ENCODE measurements around the gene SLC18A2.
"Not testable (repeated sequence)": the region's sequence is repeated elsewhere in the genome, so short reads cannot be mapped to it uniquely, and the experiment has no call there.

Gene SLC18A2

DNA sequence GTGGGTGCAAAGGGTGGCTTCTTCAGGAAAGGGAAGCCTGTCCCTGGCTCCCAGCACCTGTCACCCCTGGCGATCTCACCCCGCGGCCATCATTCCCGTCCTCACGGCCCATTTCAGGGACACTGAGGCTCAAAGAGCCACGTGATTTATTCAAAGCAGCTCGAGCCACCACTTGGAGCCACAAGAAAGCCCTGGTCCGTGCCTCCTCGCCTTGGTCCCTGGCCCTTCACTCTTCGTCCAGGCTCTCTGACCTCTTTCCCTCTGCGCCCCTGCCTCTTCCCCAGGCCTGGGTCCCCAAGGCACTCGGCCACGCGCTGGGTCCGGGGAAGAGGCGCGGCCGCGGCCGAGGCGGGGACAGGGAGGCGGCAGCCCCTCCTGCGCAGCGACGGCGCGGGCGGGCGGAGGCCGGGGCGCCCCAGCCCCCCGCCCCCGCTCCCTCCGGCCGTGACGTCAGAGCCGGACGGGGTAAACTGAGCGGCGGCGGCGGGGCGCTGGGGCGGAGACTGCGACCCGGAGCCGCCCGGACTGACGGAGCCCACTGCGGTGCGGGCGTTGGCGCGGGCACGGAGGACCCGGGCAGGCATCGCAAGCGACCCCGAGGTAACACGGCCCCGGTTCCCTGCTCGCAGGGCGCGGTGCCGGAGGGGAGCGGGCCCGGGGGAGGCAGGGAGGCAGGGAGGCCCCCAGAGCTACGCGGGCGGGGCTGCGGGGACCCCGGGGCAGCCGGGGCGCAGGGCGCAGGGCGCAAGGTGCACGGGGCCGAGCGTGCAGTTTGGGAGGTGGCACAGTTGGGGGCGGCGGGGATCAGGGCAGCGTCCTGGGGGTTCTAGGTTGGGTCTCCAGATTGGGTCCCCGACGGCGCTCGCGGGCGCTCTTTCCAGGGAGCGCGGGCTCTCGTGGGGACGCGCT, at the start of gene SLC18A2:
Gene SLC18A2, plus strand, starts transcription at position 494 of the 909 bp plus-strand sequence. CDS start 580 bp downstream, outside the sequence.
- DNase-seq, result no peak

DNA sequence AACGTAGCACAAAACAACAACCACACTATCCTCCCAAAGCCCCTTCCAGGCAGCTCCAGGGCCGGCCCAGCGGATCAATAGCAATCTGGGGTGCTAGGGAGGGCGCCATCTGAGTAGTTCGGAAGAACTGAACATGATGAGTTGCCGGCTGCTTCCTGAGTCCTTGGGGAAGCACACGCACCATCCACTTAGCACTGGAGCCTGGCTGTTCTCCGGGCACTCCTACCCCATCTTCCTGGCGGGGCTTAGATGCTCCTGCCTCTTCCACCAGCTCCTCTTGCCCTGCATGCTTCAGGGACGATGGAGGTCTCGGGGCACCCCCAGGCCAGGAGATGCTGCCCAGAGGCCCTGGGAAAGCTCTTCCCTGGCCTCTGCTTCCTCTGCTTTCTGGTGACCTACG, 43.7 kb upstream of the SLC18A2 start, which contains the start of gene KCNK18:
Gene KCNK18, plus strand, starts transcription at position 301 of the 400 bp plus-strand sequence. Its CDS starts 0 bp downstream, at position 301.
- no peak for DNase-seq

DNA sequence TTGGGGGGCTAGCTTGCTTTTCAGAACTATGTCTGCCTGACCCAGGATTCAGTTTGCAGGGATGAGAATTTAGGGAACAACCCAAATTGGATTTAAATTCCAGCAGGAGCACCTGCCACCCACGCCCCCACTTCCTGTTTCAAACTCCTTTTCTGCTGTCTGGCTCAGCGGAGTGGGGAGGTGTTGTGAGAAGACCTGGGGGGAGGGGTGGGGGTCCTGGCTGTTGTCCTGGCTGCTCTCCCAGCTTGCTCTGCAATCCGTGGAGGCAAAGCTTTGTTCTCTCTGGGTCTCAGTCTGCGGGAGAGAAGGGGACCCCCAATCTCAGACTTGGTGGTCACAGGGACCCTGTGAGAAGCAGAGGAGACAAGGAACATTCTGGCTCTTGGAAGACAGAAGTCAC, 42.8 kb upstream of the SLC18A2 start:
- DNase-seq, result no peak

DNA sequence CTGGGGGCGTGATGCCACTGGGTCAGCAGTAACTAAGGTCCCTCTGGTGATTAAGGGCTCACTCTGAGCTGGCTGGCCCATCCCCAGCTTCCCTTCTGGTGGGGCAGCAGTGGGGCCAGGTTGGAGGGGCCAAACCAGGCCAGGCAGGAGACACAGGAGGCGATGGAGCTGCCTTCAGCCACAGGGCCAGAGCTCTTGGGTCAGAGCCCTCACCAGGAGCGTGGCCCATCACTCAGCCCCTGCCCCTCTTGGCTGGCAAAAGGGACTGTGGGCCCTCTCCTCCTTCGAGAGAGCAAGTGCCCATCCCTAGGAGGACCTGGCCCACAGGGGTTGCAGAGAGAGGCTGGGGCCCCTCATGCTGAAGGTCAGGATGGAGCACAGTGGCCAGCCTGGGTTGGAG, 39.1 kb upstream of the SLC18A2 start:
- DNase-seq, result no peak

DNA sequence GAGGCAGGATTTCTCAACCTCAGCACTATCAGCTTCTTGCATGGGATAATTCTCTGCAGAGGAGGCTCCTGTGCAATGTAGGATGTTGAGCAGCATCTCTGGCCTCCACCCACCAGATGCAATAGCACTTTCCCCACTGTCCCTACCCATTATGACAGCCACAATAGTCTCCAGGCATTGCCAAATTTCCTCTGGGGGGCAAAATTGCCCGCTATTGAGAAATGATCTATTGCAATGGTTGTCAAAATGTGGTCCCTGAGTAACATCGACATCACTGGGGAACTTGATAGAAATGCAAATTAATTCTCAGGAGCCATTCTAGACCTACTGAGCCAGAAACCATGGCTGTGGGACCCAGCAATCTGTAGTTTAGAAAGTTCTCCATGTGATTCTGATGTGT, 36.6 kb upstream of the SLC18A2 start:
- no peak for DNase-seq

DNA sequence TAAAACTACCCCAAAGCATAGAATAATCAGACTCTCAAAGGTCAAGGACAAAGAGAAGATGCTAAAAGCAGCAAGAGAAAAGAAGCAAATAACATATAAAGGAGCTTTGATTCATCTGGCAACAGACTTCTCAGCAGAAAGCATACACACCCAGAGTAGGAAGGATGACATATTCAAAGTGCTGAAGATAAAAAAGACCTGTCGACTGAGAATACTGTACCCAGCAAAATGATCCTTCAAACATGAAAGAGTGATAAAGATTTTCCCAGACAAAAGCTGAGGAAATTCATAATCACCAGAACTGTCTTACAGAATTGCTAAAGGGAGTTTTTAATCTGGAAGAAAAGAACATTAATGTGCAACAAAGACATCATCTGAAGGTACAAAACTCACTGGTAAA, 28.7 kb upstream of the SLC18A2 start:
- DNase-seq, result no peak

DNA sequence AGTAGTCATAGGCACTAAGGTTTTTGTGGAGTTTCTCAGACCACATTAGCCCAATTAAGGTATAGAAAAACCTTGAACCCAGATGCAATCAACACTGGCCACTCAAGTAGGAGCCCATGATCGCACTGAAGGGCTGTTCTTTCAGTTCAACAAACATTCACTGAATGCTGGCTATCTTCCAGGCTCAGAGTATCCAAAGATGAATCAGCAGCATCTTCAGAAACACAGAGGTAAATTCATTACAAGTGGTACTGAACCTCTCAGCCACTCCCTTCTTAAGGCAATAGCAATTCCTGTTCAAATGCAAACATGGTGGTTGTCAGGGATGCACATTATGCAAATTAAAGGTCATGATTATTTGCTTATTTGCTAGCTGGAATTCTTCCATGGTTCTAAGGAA, 26.5 kb upstream of the SLC18A2 start:
- DNase-seq, result no peak

DNA sequence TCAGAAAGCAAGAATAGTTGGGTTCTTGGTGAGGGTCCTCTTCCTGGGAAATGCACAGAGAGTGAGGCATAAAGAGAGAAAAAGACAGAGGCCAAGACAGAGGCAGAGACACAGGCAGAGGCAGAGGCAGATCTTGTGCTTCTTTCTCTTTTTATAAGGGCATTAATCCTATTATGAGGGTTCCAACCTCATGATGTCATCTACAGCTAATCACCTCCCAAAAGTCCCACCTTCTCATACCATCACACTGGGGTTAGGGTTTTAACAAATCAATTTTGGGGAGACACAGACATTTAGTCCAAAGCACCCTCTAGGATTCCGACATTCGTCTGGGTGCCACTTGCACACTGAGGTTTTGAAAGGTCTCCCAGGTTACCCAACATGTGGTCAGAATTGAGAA, 25.8 kb upstream of the SLC18A2 start:
- no peak for DNase-seq

DNA sequence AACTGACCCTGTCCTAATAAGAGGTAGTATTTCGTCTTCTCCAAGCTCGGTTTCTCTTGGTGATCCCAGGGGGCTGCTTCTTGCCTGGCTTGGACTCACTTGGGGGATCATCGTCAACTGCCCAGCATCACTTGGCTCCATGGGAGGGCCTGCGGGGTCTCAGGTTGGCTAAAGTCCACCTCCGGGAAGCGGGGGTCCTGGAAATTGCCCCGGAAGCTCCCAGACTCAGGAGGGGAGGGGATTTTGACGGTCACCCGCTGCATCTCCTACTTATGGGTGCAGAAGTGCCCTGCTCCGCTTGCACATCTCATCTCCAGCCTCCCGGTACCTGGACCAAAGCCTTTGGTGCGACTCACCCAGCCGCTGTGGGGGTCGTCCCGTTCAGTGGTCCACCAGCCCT, 24.9 kb upstream of the SLC18A2 start:
- DNase-seq, result no peak

DNA sequence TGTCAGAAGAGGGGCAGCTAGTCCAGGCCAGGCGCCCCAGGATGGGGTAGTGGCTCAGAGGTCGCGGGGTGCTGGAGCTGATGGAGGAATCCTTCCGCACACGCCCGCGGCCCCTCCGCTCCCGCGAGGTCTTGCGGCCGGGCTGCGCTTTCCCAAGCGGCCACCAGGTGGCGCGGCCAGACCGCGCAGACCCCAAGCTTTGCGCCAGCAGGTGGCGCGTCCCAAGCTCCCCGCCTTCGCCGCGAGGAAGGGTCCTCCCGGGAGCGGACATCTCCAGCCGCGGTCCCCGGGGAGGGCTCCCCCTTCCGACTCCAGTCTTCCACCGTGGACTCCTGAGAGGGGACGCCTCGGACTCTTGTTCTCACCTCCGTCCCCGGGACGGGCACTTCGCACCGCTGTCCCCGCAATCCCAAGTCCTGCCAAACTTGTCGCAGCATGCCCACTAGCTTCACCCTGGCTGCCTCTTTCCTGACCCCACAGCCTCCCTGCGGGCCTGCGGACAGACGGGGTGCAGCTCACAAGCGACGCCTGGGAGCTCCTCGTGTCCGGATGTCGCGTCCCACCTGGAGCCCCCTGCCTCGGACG, 24.2 kb upstream of the SLC18A2 start:
- DNase-seq, result peak; percentile 71

DNA sequence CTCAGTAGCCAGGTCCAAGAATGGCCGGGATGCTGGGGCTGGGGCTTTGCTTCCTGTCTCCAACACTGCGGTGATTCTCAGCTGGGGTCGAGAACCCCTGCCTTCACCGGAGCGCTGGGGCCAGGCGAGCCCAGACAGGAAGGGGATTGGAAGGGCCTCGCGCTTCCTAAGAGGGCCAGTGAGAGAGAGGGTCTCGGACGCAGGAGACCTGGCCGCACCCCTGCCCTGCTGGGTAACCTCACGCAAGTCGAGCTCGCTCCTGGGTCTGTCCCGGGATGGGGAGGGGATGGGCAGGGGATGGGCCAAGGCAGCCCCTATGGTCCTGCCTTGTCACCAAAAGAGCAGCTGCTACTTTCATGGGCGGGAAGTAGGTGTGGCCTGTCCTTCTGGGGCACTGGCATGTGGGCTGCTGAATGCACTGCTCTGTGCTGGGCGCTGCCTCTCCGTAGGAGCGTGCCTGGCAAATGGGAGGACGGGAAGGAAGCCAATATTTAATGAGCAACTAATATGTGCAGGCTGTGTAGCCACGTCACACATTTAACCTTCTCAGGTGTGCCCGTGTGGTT, 23.6 kb upstream of the SLC18A2 start:
- no peak for DNase-seq

DNA sequence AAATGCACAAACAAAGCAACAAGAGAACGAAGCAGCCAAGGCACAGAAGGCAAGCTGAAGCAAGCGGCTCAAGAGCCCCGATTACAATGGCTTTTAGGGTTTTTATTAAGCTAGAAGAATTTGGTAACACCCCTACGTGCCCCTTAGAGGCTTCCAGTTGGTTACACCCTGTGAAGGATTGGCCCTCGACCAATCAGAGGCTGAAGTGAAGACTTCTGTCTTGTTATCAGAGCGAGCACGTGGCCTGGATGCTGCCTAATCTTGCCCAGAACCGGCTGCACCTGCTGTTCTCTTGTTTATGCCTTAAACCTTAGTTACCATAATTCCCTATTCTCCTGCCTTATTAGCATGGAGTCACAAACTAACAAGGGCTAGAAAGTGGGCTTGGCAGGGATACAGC, 22.3 kb upstream of the SLC18A2 start:
- no peak for DNase-seq

DNA sequence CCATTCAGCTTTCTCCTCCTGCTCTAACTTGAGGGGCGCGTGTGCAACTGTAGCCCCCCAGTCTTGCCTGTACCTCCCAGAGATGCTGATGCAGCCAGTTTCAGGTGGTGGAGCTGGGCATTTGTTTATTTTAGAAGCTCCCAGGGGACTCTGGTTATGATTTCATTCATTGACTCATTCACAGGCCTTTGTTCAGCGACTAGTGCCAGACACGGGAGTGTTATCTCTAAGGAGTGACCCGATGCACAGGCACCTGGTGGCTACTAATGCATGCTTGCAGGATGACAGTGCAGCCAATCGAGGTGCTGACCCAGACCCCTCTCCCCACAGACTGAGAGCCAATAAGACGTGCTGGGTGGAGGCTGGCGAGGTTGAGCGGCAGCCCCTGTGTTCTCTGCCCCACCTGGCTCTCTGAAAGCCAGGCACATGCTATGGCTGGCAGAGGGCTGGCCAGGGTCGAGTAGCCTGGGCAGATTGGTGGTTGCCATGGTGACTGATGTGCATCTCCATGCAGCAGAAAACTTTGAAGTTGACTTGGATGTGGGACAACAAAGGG, 19.7 kb upstream of the SLC18A2 start:
- no peak for DNase-seq

DNA sequence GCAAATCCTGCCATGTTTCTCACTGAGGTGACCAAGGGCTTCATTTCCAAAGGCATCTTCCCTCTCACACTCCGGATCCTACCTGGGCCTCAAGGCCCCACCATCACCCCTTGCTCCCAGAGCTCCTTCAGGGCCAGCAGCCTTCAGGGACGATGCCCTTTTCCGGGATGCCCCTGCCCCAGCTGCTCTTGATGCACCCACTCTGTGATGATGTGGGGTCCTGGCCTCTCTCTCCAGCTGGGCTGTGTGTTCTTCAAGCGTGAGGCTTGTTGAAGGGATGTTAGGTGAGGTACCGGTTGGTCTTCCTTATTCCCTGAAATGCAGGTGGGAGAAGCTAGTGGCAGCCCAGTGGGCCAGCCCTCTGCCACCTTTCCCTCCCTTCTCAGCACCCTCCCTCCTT, 18.4 kb upstream of the SLC18A2 start:
- DNase-seq, result no peak

DNA sequence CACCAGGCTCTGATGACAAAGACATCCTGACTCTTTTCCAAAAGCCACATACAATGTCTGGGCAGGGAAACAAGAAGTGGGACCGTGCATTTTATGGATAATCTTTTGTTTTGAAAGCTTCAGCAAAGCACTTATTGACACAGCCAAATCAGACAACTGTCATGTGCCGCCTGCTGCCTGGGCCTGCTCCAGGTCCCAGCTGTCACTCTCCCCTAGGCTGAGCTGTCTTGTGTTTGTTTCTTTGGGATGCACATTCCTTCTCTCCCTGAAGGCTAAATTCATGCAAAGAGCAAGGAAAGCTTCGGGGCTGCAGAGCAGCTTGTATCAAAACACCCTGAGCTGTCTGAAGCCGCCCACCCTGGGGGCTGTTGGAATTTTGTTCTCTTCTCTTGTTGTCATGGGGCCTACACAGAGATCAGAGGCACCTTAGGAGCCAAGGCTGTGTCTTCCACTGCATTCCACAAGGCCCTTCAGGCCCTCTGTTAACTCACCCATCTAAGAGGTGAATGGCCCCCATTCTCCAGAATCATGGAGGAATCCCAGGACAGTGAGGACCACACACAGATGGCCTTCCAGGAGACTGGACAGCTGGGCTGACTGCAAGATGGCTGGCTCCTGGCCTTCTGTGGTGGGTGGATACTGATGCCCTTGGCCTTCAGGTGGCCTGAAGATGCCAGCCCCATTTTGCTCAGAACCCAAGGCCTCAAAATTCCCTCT, 17.8 kb upstream of the SLC18A2 start:
- no peak for DNase-seq

DNA sequence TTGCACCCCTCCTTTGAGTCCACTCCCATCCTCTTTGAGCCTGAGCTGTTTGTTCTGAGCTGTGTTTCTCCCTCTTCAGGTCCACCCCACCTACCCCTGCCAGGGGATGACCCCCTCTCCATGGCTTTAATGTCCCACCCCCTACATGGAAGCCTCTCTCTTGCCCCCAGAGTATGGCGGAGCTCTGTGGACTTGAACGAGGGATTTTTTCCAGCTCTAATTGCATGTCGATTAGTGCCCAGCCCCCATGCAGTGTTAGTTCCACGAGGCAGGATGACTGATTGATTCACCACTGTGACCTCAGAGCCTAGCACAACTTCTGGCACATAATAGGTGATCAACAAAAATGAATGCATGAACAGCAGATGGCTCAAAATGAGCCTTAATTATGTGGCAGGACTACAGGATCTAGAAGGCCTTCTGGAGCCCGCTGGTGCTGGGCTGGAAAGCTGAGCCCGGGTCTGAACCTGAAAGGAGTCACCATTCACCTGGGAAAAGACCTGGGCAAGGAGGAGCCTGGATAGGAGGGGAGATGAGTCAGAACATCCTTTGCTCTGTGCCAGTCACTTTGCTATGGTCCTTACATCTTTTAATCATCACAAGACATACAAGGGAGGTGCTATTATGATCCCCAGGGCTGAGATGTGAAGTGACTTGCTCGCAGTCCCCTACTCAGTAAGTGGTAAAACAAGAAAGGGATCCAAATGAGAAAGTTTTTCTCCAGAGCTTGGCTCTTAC, 17.1 kb upstream of the SLC18A2 start:
- no peak for DNase-seq

DNA sequence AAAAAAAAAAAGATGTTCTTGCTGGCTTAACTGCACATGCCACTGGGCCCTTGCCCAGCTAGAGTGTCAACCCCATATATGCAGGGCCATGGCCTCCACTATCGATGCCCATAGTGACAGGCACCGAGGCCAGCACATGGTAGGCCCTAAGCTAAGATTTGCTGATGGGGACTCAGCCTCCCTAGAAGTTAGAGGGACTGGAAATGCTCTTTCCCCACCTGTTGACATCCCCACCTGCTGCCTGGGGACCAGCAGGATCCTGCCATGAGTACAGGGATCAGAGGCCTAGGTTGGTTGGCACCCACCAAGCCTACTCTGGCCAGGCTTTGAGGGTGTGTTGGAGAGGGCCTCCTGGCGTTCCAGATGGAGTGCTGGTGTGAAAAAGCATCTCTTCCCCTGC, 16.0 kb upstream of the SLC18A2 start:
- no peak for DNase-seq

DNA sequence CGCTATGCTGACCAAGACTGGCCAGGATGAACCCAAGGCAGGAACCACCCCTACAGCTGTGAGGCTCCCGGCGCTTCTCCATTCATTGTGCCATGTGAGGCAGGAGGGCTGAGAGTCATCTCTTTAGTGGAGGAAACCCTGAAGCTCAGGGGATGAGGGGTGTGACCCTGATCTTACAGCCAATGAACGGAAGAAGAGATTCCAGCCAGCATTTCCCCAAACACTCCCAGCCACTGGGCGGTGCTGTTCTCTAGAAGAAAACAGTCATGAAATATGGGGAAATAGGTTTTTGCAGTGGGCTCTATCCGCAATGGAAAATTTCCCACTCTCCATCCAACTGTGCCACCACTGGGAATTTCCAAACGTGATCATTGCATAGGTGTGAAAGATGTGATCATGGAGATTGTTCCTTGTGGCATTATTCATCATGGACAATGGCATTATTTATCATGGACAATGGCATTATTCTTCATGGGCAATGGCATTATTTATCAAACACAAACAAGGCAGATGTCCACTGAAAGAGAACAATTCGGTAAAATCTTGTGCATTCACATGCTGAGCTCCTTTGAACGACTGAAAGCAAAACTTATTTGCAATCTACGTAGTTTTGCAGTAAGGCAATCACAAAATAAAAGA, 14.0 kb upstream of the SLC18A2 start:
- no peak for DNase-seq

DNA sequence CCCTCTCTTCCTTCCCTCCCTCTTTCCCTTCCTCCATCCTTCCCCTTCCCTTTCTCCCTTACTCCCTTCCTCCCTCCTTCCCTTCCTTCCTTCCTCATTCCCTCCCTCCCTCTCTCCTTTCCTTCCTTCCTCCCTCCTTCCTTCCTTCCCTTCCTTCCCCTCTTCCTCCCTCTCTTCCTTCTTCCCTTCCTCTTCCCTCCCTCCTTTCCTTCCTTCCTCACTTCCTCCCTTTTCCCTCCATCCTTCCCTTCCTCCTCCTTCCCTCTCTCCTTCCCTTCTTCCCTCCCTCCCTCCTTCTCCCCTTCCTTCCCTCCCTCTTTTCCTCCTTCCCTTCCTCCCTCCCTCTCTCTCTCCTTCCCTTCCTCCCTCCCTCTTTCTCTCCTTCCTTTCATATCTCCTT, 12.7 kb upstream of the SLC18A2 start:
- no peak for DNase-seq

DNA sequence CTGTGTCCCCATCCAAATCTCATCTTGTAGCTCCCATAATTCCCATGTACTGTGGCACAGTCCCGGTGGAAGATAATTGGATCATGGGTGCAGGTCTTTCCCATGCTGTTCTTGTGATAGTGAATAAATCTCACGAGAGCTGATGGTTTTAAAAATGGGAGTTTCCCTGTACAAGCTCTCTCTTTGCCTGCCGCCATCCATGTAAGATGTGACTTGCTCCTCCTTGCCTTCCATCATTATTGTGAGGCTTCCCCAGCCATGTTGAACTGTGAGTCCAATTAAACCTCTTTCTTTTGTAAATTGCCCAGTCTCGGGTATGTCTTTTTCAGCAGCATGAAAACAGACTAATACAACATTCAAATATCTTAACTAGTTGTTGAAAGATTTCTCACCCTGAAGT, 10.8 kb upstream of the SLC18A2 start:
- not testable (repeated sequence) for DNase-seq

DNA sequence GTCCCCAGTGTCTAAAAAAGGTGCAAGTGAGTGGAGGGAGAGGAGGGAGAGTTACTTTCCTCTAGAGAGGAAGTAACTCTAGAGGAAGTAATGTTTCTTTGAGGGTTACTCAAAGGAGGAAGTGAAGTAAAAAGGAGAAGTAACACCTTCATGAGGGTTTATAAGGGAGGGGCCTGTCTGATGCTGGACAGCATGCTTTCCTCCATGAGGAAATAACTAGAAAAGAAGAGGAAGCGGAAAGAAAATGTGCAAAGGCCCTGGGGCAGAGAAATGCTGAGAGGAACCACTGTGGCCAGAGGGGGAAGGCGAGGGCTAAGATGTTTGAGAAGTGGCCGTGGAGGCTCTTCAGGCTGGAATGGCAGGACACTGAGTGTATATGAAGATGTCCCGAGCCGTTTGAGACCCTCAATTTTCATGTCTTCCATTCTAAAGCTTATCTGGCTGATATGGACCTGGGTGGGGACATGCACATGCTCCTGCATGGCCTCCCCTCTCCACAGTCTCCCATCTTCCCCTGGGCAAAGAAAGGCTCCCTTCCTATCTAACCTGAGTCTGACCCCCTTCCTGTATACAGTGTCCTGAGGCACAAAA, 3.4 kb upstream of the SLC18A2 start:
- DNase-seq, result no peak

Measured in stimulated activated CD4-positive, alpha-beta T cell treated with anti-CD3 and anti-CD28 coated beads, Interleukin-12 subunit alpha, Interleukin-12 subunit beta, amount 100 ng/mL, for 4 hours (primary cell).